ENCODE measurements around the gene CPZ. TPM values are rescaled to one million over a fixed set of nuclear protein-coding genes. Genes with fewer than 3 reads are reported as not detected.

CPZ gene
- total RNA-seq, 1 experiment from 2014 or later: 9.1 TPM

GRCh38 chr4:8600686-8601085 lies 8.1 kb downstream of the CPZ start:
- Histone ChIP-seq H3K79me2 (ENCODE audit: low read depth) (no peaks in the 10 kb centered on the region), H3K36me3 (ENCODE audit: low read depth) (no peaks in the 10 kb centered on the region), H4K20me1 (ENCODE audit: insufficient read depth) (no peaks in the 10 kb centered on the region), H3F3A (ENCODE audit: insufficient read depth, low read depth) (peaks cover 8% of the 10 kb centered on the region; the same call in 1 of the 2 replicates), H3K9me3 (ENCODE audit: insufficient read depth, low read depth) (no peaks in the 10 kb centered on the region), H3K4me1 (replicated peaks; ENCODE audit: insufficient read depth) (peaks cover 16% of the 10 kb centered on the region; the same call in 1 of the 2 replicates), H3K9me2 (ENCODE audit: insufficient read depth) (no peaks in the 10 kb centered on the region), H3K4me3 (no peak overlapping the region), H3K27me3 (ENCODE audit: insufficient read depth, low read depth) (no peaks in the 10 kb centered on the region), H3K27ac (no peak overlapping the region), H3K4me2 (no peak overlapping the region), H2AFZ (no peak overlapping the region)
- no peak for DNase-seq
- CTCF ChIA-PET: no interaction called here
- no peak for TF ChIP-seq EZH2 (IDR thresholded peaks at IDR 0.05; ENCODE audit: low read depth)
- TF ChIP-seq CTCF (conservative IDR thresholded peaks at IDR 0.05): no peak
- no TSS peak for BruUV-seq (replicated peaks)
- intact Hi-C loops (cut with micrococcal nuclease; ENCODE audit: unreplicated experiment): no loop called here
- POLR2A ChIA-PET (ENCODE audit: unreplicated experiment): no interaction called here

GRCh38 chr4:8601086-8601485 lies 8.5 kb downstream of the CPZ start:
- DNase-seq: no peak
- TF ChIP-seq CTCF (conservative IDR thresholded peaks at IDR 0.05): no peak
- no peak for TF ChIP-seq EZH2 (IDR thresholded peaks at IDR 0.05; ENCODE audit: low read depth)
- peaks cover 8% of the 10 kb centered on the region; the same call in 1 of the 2 replicates for H3F3A ChIP-seq (ENCODE audit: insufficient read depth, low read depth)
- no TSS peak for BruUV-seq (replicated peaks)
- intact Hi-C loops (cut with micrococcal nuclease; ENCODE audit: unreplicated experiment): no loop called here
- H3K27me3 ChIP-seq (ENCODE audit: insufficient read depth, low read depth): no peaks in the 10 kb centered on the region
- no peak overlapping the region for H2AFZ ChIP-seq
- H3K9me3 ChIP-seq (ENCODE audit: insufficient read depth, low read depth): no peaks in the 10 kb centered on the region
- no peaks in the 10 kb centered on the region for H3K9me2 ChIP-seq (ENCODE audit: insufficient read depth)
- no peak overlapping the region for H3K4me2 ChIP-seq
- ChIA-PET POLR2A (ENCODE audit: unreplicated experiment) (no interaction called here), CTCF (no interaction called here)
- H4K20me1 ChIP-seq (ENCODE audit: insufficient read depth): no peaks in the 10 kb centered on the region
- no peaks in the 10 kb centered on the region for H3K79me2 ChIP-seq (ENCODE audit: low read depth)
- no peak overlapping the region for H3K27ac ChIP-seq
- H3K4me1 ChIP-seq (replicated peaks; ENCODE audit: insufficient read depth): peaks cover 16% of the 10 kb centered on the region; the same call in 1 of the 2 replicates
- H3K36me3 ChIP-seq (ENCODE audit: low read depth): no peaks in the 10 kb centered on the region
- no peak overlapping the region for H3K4me3 ChIP-seq

GRCh38 chr4:8601556-8601955 lies 9.0 kb downstream of the CPZ start:
- no peak overlapping the region for H3K4me2 ChIP-seq
- POLR2A ChIA-PET (ENCODE audit: unreplicated experiment): no interaction called here
- H2AFZ ChIP-seq: no peak overlapping the region
- H3K27ac ChIP-seq: no peak overlapping the region
- no peak for TF ChIP-seq CTCF (conservative IDR thresholded peaks at IDR 0.05)
- H3K27me3 ChIP-seq (ENCODE audit: insufficient read depth, low read depth): no peaks in the 10 kb centered on the region
- no TSS peak for BruUV-seq (replicated peaks)
- H4K20me1 ChIP-seq (ENCODE audit: insufficient read depth): no peaks in the 10 kb centered on the region
- no peak for DNase-seq
- H3K9me2 ChIP-seq (ENCODE audit: insufficient read depth): no peaks in the 10 kb centered on the region
- H3F3A ChIP-seq (ENCODE audit: insufficient read depth, low read depth): peaks cover 8% of the 10 kb centered on the region; the same call in 1 of the 2 replicates
- H3K4me1 ChIP-seq (replicated peaks; ENCODE audit: insufficient read depth): peaks cover 16% of the 10 kb centered on the region; the same call in 1 of the 2 replicates
- intact Hi-C loops (cut with micrococcal nuclease; ENCODE audit: unreplicated experiment): no loop called here
- CTCF ChIA-PET: no interaction called here
- no peaks in the 10 kb centered on the region for H3K79me2 ChIP-seq (ENCODE audit: low read depth)
- H3K9me3 ChIP-seq (ENCODE audit: insufficient read depth, low read depth): no peaks in the 10 kb centered on the region
- no peak overlapping the region for H3K4me3 ChIP-seq
- H3K36me3 ChIP-seq (ENCODE audit: low read depth): no peaks in the 10 kb centered on the region
